BE2C (cell line): Measurements from ENCODE around the gene RAET1L.

Source experiments
- DNase-seq: peaks from one replicate; pipeline ENCODE4 v3.0.0-alpha.2; 2020
- H3K27me3 ChIP-seq: fragments of 250-450 bp; sonication (Bioruptor Pico); 2 replicates; pipeline ENCODE4 v1.5.1; 2020; ENCODE audit warnings: mild to moderate bottlenecking
- H3K36me3 ChIP-seq: fragments of 250-450 bp; sonication (Bioruptor Pico); 2 replicates; pipeline ENCODE4 v1.5.1; 2020; ENCODE audit warnings: mild to moderate bottlenecking
- H3K4me1 ChIP-seq: fragments of 250-450 bp; sonication (Bioruptor Pico); 2 replicates; pipeline ENCODE4 v1.5.1; 2020
- H3K4me3 ChIP-seq: 2 replicates; pipeline ENCODE4 v1.5.1; 2011; ENCODE audit warnings: low read depth, low read length
- H3K9me3 ChIP-seq: fragments of 250-450 bp; sonication (Bioruptor Pico); 2 replicates; pipeline ENCODE4 v1.5.1; 2020
- TF ChIP-seq, protein P1 (sequence below): IDR thresholded peaks from 2 replicates; pipeline ENCODE4 v1.5.1; 2012; ENCODE audit warnings: mild to moderate bottlenecking, low read depth, low read length

Gene RAET1L

GRCh38 chr6:149990661-149991471 lies 34.5 kb downstream of the RAET1L start:
- no peaks in the 10 kb centered on the region for H3K36me3 ChIP-seq
- DNase-seq: no peak
- no peak overlapping the region for H3K4me3 ChIP-seq
- no peaks in the 10 kb centered on the region for H3K4me1 ChIP-seq
- H3K9me3 ChIP-seq: no peaks in the 10 kb centered on the region
- peaks cover 91% of the 10 kb centered on the region for H3K27me3 ChIP-seq
- TF ChIP-seq, protein P1, sequence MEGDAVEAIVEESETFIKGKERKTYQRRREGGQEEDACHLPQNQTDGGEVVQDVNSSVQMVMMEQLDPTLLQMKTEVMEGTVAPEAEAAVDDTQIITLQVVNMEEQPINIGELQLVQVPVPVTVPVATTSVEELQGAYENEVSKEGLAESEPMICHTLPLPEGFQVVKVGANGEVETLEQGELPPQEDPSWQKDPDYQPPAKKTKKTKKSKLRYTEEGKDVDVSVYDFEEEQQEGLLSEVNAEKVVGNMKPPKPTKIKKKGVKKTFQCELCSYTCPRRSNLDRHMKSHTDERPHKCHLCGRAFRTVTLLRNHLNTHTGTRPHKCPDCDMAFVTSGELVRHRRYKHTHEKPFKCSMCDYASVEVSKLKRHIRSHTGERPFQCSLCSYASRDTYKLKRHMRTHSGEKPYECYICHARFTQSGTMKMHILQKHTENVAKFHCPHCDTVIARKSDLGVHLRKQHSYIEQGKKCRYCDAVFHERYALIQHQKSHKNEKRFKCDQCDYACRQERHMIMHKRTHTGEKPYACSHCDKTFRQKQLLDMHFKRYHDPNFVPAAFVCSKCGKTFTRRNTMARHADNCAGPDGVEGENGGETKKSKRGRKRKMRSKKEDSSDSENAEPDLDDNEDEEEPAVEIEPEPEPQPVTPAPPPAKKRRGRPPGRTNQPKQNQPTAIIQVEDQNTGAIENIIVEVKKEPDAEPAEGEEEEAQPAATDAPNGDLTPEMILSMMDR: no peak

DNA sequence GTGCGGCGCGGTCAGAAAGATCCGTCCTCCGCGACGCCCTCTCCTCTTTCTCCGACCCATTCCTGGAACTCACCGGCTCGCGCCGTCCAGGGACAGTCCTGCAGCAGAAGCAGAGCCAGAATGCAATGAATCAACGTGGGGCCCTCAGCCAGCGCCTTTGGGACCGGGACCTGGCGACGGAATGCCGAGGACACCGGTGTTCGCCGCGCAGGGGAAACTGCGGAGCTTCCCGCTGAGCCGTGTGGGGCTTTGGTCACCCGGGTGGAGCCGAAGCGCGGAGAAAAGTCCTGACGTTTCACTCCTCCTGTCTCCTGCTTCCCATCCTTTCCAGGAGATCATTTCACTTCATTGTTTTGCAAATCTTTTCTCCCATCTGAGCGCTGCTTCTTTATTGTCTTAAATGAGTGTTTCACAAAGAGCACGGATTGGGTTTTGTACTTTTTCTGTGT lies 35.1 kb downstream of the RAET1L start:
- H3K27me3 ChIP-seq: peaks cover 91% of the 10 kb centered on the region
- no peak for DNase-seq
- H3K36me3 ChIP-seq: no peaks in the 10 kb centered on the region
- TF ChIP-seq, protein P1: no peak
- no peaks in the 10 kb centered on the region for H3K9me3 ChIP-seq
- H3K4me3 ChIP-seq: no peak overlapping the region
- H3K4me1 ChIP-seq: no peaks in the 10 kb centered on the region

DNA sequence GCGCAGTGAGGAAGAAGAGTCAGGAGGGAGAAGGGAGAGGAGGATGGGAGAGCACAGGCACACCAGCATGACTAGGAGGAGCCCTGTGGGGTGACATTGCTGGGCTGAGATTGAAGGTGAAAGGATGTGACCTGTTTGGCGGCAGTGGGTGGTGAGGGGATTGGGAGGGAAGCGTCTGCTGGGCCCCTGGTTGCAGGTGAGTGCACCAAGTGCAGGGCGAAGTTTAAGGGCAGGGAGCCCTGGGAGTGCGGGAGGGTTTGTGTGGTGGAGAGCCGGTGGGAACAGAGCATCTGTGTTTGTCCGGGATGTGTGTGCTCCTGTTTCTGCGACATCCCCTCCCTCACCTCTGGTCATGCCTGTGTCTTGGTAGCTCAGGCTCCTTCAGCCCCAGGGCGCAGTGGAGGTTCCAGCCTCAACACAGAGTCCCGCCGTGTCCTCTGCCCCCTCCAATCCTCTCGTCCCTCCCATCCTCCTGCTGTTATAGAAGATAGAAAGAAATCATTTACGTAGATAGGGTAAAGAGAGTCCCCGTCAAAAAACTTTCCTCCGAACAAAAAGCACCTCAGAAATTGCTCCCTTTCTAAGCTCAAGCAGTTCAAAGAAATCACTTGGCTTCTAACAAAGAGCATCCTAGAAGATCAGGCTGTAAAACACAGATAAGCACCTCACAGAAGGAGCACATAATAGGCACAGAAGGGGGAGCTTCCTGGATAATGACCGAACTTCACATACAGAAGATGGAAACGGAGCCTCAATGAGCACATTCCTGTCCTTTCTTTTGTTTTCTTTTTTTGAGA lies 36.6 kb downstream of the RAET1L start:
- DNase-seq: no peak
- no peaks in the 10 kb centered on the region for H3K4me1 ChIP-seq
- TF ChIP-seq, protein P1: no peak
- no peak overlapping the region for H3K4me3 ChIP-seq
- no peaks in the 10 kb centered on the region for H3K36me3 ChIP-seq
- H3K9me3 ChIP-seq: no peaks in the 10 kb centered on the region
- peaks cover 86% of the 10 kb centered on the region for H3K27me3 ChIP-seq

- peaks cover 84% of the 10 kb centered on the region for H3K27me3 ChIP-seq
- TF ChIP-seq, protein P1: no peak
- H3K4me3 ChIP-seq: no peak overlapping the region
Observed at GRCh38 chr6:149987602-149988107, 37.7 kb downstream of the RAET1L start.

GRCh38 chr6:149985481-149985937 lies 39.8 kb downstream of the RAET1L start:
- DNase-seq: no peak
- no peak overlapping the region for H3K4me3 ChIP-seq
- no peaks in the 10 kb centered on the region for H3K4me1 ChIP-seq
- H3K36me3 ChIP-seq: no peaks in the 10 kb centered on the region
- peaks cover 68% of the 10 kb centered on the region for H3K27me3 ChIP-seq
- TF ChIP-seq, protein P1: no peak
- H3K9me3 ChIP-seq: no peaks in the 10 kb centered on the region

More at GRCh38 chr6:149987602-149988107, 37.7 kb downstream of the RAET1L start:
- Histone ChIP-seq H3K4me1 (no peaks in the 10 kb centered on the region), H3K9me3 (no peaks in the 10 kb centered on the region), H3K36me3 (no peaks in the 10 kb centered on the region)
- DNase-seq: no peak
